ENCODE measurements around the gene CNIH3.

Gene CNIH3

DNA sequence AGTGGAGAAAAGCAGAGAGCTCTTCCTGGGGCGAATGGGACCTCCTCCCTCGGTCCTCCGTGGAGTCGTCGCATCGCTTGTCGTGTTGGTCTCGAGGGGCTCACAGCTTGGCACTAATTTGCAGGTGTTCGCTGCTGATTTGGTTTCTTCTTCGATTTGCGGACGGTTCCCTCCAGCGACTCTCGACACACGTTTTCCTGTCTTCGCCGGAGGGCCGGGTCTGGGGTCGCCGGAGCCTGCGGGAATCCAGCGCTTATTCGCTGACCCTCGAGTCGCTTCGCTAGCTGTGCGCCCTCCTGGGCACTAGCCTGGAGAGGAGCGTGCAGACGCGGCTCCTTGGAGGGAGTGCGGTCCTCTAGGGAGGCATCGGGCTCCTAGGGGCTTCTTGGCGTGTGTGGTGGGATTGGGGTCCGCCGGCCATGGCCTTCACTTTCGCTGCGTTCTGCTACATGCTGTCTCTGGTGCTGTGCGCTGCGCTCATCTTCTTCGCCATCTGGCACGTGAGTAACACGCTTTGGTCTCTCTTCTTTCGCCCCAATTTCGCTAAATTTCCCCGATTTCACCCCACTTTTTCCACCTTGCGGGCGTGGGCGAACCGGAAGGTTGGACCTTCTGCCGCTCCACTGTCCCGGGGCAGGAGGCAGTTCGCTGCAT lies 766 bp downstream of the CNIH3 start:
- DNase-seq = no peak

DNA sequence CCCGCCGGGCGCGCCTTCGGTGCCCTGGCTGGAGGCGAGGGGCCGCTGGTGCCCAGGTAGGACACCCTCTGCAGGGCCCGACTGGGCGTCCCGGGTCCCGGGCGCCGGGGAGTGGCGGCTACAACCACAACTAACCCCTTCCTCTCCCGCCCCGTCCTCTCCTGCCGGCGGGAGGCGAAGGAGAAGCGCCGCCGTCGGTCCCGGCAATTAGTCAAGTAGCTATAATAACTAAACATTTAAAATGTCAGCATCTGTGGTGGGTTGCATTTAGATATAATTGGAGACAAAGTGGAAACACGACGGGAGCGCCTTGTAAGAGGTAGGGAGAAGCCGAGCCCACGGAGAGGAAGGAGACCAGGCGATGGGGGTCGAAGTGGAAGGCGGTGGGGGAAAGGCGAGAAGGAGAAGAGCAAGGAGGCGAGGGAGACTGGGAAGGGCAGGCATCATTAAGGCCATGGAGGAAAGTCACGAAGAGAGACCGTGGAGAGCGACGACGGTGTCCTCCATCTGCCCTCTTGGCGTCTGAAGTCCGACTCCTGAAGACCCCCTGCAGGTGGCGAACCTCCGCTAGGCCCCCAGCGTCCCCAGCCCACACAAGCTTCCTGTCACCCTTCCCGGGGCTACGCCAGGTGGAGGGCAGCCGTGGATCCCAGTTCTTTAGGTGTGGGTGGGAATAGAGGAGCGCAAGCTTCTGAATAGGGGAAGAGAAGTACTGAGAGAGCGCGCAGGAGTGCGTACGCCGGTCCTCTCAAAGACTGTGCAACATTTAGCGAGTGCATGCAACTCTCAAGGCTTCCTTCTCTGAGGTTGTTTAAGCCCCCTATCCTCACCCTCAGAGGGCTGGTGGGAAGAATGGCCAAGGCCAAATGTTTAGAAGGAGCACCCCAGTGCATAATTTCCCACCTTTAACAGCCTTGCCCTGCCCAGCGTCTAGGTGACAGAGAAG lies 1.6 kb downstream of the CNIH3 start:
- no peak for DNase-seq

DNA sequence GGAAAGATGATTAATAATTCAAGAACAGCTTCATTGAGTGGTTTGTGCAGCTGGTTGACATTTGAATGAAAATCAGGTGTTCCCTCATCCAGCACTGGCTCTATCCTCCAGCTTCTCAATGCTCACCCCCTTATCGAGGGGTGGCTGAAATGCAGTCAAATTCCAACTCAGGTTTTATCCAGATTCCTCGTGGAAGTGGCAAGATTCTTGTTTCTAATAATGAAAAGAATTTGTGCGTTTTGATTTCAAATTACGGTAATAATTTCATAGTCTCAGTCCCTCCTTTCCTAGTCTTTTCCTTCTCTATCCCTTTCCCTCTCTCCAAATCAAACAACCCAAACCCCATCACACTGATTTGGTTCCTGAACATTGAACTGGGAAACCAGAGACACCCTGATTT lies 3.1 kb downstream of the CNIH3 start:
- DNase-seq = no peak

DNA sequence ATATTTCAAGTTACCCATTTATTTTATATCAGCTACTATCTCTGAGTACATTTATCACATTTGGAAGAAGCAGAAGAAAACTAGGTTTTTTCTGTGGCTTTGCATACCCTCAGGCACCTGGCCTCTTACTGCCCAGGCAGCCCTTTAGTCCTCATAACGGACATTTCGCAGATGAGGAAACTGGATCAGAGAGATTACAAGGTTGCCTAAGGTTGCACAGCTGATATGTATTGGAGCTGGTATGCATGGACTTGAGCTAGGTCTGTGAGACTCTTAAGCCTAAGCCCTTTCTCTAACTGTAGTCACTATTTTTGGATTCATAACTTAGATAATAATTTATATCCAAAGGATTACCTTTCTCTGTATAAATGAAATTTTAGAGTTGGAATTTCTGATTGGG lies 4.0 kb downstream of the CNIH3 start:
- no peak for DNase-seq

DNA sequence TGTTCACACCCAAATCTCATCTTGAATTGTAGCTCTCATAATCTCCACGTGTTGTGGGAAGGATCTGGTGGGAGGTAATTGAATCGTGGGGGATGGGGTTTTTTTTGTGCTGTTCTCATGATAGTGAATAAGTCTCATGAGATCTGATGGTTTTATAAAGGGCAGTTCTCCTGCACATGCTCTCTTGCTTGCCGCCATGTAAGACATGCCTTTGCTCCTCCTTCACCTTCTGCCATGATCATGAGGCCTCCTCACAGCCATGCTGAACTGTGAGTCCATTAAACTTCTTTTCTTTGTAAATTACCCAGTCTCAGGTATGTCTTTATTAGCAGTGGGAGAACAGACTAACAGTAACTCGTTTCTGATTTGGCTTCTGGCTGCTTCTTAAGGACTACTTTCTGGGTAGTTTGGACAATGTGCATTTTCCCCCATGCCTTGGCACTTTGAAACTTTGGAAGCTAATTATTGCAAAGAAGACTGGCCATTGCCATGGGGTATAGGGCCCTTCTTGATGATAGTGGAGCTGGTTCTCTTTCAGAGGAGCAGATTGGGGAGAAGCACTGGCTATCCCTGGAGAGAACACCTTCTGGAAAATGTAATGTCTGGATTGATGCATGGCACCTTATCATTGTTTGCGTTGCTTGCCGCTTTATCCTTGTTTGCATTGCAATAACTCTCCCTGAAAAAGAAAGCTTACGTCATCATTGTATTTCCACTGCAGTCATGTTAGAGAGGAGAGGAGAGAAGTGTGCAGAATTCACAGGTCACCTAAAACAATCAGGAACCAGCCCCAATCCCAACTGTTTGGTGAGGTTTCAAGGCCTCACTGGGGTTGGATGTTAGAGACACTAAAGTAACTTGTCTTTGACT lies 5.9 kb downstream of the CNIH3 start:
- DNase-seq = no peak

DNA sequence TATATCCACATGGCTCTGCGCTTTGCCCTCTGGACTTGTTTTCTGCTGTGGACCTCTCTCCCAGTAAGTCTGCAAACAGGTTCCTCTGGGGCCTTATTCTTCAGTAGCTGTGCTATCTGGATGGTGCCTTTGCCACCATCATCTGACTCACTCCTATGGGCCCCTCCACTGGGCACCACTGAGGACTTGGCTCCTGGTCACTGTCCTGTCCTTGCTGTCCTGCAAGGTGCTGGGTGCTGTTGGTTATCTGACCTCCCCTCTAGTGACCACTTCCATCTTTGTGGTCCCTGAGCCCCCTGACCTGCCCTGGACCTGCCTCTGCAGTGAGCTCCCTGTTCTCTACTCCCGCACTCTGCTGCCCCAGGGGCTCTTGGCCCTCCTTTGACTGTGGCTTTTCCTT lies 6.7 kb downstream of the CNIH3 start:
- no peak for DNase-seq

DNA sequence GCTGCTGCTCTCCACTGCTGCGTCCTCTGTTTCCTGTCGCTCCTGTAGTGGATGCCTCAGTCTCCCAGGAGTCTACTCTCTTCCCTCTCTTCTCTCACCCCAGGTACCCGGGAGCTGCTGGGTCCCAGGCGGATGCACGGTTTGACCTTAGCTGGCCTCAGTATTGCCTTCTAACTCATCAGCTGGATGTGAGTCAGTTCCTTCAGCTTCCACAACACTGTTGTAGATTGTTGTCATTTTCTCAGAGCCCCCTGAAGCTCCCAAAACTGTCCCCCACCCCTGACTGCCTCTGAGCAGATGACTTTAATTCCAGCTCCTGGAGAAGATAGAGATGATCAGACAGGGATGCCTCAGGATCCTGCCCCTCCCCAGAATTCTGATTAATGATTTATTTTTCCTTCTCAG lies 7.2 kb downstream of the CNIH3 start:
- DNase-seq = peak; percentile 46

DNA sequence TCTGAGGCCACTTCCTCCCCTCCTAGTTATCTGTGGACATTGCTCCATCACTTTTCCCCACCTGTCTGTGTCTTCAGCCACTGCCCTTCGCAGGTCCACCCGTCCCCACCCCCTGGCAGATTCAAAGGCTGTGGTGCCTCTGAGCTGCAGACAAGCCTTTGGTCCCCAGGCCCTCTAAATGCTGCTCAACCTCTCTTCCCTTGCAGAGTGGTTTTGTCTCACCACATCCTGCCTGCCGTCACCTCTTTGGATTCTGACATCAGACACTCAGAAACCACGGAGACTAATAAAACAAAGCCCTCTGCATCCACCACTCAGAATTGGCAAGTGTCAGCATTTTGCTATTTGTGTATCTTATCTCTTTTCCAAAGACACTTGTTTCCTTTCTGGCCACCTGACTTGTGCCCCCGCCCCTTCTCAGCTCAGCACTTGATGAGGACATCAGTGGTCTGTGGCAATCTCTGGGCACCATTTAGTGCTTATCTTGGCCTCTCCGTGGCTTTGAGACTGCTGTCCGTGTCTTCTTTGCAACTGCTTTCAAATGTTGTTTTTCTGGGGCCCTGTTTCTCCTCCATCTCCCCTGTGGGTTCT lies 7.7 kb downstream of the CNIH3 start:
- DNase-seq = peak; percentile 91

DNA sequence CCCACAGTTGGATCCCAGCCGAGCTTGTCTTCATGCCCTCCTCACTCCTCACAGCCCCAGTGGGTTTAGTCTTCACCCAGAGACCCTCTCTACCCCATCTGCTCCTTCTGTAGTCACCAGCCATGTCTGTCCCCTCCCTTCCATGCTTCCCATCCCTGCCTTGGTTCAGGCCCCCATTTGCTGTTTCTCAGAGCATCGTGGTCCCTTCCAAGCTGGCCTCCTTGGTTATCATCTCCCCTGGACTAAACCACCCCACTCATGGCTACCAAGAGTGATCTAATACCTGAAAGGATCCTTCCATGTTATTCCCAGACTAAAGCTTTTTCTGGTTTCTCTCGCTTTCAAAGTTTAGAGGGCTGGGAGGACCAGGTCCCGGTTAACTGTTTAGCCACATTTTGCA lies 8.3 kb downstream of the CNIH3 start:
- no peak for DNase-seq

DNA sequence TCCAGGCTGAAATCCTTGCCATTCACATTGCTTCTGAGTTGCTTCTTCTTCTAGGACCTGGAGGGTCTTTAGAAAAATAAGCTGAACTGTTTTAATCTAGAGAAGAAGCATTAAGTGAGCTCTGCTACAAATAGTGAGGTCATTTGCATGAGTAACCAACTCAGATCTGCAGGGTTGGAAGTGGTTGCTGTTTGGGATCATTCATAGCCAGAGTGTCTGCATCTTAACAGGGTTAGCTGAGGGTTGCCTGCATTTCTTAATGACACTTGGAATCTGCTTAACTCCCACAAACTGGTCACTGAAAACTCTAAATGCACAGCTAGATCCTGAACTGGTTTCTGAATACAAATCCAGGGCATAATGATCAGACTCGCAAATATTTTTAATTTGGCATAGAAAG lies 9.9 kb downstream of the CNIH3 start:
- no peak for DNase-seq

DNA sequence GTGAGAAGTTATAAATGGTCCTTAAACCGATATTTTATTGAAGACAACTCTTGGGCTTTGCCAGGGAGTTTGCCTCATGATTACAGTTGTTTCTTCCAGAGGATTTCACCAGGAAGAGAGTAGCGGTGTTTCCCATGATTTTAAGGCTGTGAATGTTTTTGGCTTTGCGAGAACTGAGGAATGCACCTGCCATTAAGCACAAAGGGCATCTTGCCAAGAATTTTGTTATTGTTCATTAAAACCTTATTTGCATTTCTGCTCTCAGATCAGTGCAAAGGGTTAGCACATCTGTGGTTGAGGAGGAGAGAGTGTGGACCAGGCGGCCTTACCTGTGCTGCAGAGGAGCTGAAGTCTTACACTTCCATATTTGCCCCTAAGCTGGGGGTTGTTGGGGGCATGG lies 13.8 kb downstream of the CNIH3 start:
- DNase-seq = no peak

DNA sequence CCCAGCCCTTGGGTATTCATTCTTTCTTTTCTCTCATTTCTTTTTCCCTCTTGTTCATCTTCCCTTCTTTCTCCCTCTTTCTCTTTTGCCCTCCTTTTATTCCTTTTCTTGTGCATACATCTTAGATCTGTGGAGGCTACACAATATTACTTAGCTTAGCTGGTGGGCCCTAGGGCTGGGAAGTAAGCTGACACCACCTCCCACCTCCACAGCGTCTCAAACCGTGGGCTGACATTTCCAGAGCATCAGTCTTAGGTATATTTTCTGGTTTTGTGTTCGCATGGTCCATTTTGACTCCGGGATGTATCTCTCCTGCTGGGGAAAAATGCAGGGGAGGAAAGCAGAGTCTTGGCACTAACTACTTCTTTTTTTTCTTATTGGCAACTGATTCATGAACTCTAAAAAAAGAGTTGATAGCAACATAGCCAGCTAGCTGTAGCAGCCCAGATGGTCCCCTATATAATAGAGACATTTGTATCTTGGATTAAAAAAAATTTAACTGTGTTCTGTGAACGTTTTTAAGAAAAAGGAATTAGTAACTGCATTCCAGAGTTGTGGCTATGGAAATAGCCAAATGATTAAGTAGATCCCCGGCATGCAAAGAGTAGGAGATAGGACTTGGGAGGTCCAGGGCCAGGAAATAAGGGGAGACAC lies 15.5 kb downstream of the CNIH3 start:
- no peak for DNase-seq

DNA sequence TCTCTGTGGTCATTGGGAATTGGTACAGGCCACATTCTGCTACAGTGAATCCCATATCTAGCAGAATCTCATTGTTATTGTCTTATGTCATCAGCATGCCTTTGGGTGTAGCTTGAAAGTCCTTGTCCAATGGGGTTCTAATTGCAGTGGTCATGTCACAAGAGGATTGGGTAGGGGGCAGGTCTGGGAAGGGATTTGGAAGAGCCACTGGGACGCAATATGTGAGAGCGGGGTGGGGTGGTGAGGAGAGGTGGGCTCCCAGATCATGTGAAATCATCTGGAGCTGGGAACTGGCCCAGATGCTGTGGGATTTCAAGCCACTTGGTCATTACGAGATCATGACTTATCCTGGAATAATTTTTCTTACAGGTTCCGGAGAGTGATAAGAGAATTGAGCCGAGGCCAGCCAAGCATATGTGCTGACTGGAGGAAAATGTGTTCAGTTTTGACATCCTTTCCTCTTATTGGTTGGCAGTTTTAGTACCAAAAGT lies 16.3 kb downstream of the CNIH3 start:
- no peak for DNase-seq

DNA sequence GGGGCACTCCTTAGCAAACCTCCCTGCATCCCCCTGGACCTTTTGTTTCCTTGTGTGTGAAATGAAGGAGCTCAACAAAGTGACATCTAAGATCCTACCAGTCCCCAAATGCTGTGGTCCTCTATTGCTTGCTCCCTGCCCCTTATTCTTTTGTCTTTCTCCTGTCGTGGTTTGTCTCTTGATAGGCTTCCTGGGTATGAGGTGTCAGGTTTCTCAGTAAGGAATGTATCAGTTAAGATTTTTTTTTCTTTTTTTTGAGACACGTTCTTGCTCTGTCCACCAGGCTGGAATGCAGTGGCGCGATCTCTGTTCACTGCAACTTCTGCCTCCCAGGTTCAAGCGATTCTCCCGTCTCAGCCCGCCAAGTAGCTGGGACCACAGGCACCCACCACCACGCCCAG lies 16.8 kb downstream of the CNIH3 start:
- DNase-seq = no peak

DNA sequence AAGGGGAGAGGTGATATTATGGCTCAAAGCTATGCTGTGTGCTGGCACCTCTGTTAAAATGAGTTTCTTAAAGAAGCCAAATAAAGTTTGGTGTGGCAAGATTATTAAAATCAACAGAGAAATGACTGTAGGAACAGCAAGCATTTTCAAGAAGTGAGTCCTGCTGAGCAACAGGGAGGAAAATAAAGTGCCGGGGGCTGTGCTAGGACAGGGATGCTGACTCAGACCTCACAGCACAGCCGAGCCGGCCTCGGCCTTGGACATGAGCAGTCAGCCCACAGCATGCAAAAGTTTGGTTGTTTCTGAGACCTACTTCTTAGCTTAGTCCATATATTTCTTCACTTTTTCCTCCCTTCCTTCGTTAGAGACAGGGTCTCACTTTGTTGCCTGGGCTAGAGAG lies 19.2 kb downstream of the CNIH3 start:
- DNase-seq = no peak

DNA sequence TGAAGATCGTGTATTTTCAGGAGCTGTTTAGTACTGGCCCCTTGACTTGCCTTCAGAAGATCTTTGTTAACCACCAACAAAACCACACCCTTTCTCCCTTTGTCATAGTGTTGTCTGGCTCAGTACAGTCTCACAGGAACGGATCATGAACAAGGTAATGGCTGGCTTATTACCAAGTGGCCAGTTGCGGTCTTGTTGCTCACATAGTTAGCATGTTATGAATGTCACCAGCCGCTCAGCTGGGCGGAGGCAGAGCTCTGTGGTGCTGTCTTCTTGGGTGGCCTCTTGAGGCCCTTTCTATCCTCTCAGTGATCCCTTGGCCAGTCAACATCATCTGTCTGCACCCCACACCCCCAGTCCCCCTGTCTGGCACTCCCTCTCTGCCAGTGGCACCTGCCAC lies 21.4 kb downstream of the CNIH3 start:
- DNase-seq = no peak

DNA sequence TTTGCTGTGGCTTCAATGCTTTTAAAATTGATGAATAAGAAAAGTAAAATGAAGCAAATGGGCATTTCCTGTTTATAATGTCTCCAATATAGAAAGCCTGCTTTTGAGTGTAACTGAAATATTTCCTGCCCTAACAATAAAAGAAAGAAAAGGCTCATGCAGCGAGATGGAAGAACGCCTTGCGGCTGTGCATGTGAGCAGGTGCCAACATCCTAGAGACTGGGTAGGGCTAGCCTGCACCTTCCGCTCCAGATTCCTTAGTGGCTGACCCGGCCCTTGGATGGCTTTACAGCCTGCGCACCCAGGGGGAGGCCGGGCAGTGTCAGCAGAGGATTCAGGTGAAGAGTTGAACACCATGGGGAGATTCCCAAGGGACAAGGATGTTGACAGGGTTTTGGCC lies 21.8 kb downstream of the CNIH3 start:
- DNase-seq = no peak

DNA sequence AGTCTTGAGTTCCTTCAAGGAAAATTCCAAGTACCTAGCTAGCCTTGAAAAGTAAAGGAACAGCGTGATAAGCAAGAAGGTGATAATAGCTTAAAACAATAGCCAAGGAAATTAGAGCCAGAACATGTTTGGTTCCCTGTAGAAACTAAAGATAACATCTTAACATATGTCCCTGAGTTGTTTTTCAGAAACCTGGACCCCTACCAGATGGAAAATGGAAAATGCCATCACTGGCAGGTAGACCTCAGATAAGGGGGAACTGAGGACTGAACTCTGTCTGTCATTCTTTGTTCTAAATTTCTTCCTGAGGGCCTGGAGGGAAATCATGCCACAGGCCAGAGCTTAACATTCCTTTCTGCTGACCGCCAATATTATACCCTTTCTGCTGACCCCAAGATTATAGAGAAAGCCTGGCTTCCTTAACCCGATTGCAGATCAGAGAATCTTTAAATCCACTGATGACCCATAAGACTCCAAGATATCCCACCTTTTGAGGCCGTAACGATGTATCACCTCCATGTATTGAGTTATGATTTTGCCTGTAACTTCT lies 23.4 kb downstream of the CNIH3 start:
- DNase-seq = no peak

DNA sequence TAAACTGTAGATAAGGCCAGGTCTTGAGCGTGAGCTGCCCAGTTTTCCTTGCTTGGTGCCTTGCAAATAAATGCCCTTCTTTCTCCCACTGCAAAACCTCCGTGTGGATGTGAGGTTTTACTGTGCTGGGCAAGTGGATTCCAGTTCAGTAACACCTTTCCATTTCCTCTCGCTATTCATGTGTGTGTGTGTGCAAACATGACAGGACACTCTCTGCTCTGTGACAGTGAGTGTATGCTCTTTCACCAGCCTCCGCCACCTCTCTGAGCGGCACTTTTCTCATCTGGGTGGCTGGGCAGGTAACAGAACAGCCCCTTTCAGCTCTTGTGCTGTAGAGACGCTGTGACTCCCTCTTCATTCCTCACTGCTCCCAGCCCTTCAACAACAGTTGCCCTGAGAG lies 23.9 kb downstream of the CNIH3 start:
- DNase-seq = no peak

DNA sequence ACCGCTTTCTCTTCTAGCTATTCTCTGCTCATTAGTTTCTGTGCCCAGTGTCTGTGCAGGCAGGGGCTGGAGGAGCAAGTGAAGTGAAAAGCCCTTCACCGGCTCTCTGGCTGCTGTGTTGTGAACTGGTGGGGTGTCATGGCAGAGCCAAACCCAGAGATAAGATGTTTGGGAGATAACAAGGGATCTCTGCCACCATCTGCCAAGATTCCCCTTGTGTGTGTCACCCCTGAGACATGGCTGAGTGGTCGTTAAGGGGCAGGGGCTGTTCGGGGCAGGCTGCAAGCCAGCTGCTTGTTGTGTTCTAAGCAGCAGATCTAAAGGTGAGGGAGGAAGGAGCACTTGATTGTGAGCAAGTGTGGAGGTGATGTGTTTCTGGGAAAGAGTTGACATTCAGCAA lies 24.5 kb downstream of the CNIH3 start:
- DNase-seq = no peak

DNA sequence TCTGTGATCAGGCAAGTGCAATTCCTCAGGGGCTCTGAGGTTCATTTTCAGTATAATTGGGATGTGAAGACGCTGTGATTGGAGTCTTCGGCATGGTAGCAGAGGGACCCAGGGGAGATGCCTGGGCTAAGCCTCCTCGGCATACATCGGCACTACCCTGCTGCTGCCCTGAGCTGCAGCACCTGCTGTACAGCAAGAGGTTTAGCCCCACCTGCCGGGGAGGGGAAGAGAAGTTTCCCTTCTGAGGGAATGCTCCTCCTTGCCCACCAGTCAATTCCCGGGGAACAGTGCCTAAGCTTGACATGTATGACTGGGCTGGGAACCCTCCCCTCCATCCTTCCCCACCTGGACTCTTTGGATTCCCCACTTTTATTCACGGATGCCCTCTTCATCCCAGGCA lies 24.9 kb downstream of the CNIH3 start:
- no peak for DNase-seq

DNA sequence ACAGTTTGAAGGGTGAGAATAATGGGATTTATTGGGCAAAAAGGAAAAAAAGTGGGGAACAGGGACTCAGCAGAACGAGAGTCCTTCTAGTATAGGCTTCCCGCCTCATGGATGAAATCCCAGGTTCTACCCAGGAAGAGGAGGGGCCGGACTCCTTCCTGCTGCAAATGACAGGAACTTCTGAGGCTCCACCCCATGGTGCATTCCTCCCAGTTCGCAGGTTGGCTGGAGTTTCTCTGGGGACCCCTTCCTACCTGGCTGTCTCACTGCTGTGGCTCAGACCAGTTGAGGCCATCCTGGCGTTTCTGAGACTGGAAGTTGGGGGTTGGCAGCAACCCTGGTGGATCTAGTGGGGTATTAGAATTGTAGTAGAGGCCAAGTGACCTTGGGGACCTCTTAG lies 27.5 kb downstream of the CNIH3 start:
- DNase-seq = no peak

Measured in activated CD4-positive, alpha-beta T cell treated with anti-CD3 and anti-CD28 coated beads, Interleukin-2, amount 50 U/mL, for 16 hours (primary cell).